H1 (cell line): Measurements from ENCODE around the gene DUSP10.

Experiments
- CTCF ChIP-seq, 3 experiments: IDR thresholded peaks; 1 replicate in 2 of 3; 2 replicates in 1 of 3; pipeline versions ENCODE4 v1.5.1 to v1.6.1; 2011; ENCODE audit warnings: low read length in 3 of 3, mild to moderate bottlenecking in 3 of 3, inconsistent platforms in 2 of 3, low read depth in 1 of 3, moderate library complexity in 1 of 3; ENCODE audit not compliant: insufficient read depth in 1 of 3; ENCODE audit errors: control extremely low read depth in 1 of 3
- TEAD4 ChIP-seq: IDR thresholded peaks from 2 replicates; pipeline ENCODE4 v1.6.1; 2012; ENCODE audit warnings: low read depth, low read length, inconsistent platforms, mixed read lengths

GRCh38 chr1:221740369-221740992 lies 1.4 kb downstream of the DUSP10 start:
- TF ChIP-seq CTCF (IDR thresholded peaks at IDR 0.05; ENCODE audit: control extremely low read depth in 1 of 3, insufficient read depth in 1 of 3, low read depth in 1 of 3, low read length in 3 of 3) (no peak), TEAD4 (no peak)
